Stimulated activated CD8-positive, alpha-beta memory T cell treated with anti-CD3 and anti-CD28 coated beads, Interleukin-4, amount 100 ng/mL, for 1 hour (primary cell): Measurements from ENCODE around the gene THEM5.

Experiments
- DNase-seq, 2 donors: peaks; one replicate each; pipeline ENCODE4 v3.0.0-alpha.2; 2020; ENCODE audit warnings: low read depth in 2 of 2, low spot score in 1 of 2

Gene THEM5

GRCh38 chr1:151820940-151821339, 32.6 kb downstream of the THEM5 start:
- DNase-seq, result no peak

- no peak for DNase-seq
Measured at GRCh38 chr1:151819976-151820623, 33.4 kb downstream of the THEM5 start.

- DNase-seq, result no peak
Measured at GRCh38 chr1:151819227-151819835, 34.2 kb downstream of the THEM5 start.

- no peak for DNase-seq
Measured at GRCh38 chr1:151817353-151817730, 36.2 kb downstream of the THEM5 start.

- no peak for DNase-seq
Measured at GRCh38 chr1:151816548-151817352, 36.8 kb downstream of the THEM5 start.

GRCh38 chr1:151815716-151816327, 37.7 kb downstream of the THEM5 start:
- no peak for DNase-seq

GRCh38 chr1:151814971-151815545, 38.5 kb downstream of the THEM5 start:
- DNase-seq, result no peak

- DNase-seq, result no peak
Measured at GRCh38 chr1:151814426-151814825, 39.1 kb downstream of the THEM5 start.

GRCh38 chr1:151813271-151813977, 40.1 kb downstream of the THEM5 start:
- no peak for DNase-seq

- DNase-seq, result no peak
Measured at GRCh38 chr1:151811181-151811580, 42.3 kb downstream of the THEM5 start.

- no peak for DNase-seq
Measured at GRCh38 chr1:151809985-151810556, 43.4 kb downstream of the THEM5 start.

- no peak for DNase-seq
Measured at GRCh38 chr1:151809290-151809984, 44.1 kb downstream of the THEM5 start.

- no peak for DNase-seq
Measured at GRCh38 chr1:151807766-151808165, 45.7 kb downstream of the THEM5 start.

GRCh38 chr1:151807131-151807530, 46.4 kb downstream of the THEM5 start:
- DNase-seq, result no peak

- no peak for DNase-seq
Measured at GRCh38 chr1:151806170-151806569, 47.3 kb downstream of the THEM5 start.

GRCh38 chr1:151805066-151805820, 48.3 kb downstream of the THEM5 start, which contains the start of gene LINGO4:
Gene LINGO4 (minus strand): TSS chr1:151805419. CDS start chr1:151802704, 2,715 bp downstream.
- no peak for DNase-seq

GRCh38 chr1:151803915-151804314, 49.6 kb downstream of the THEM5 start:
- DNase-seq, result no peak

- no peak for DNase-seq
Measured at GRCh38 chr1:151803164-151803563, 50.3 kb downstream of the THEM5 start.

GRCh38 chr1:151802372-151802771, 51.1 kb downstream of the THEM5 start:
- no peak for DNase-seq
